ENCODE measurements around the gene ACAD11. TPM values are rescaled to one million over a fixed set of nuclear protein-coding genes. Genes with fewer than 3 reads are reported as not detected.

ACAD11 gene
- total and polyA plus RNA-seq, 9 of the 15 experiments (the other 6 are each of a cell fraction or from before 2014, with no cell fraction given) = 1.3 to 8.4 (median 4.0) TPM

GRCh38 chr3:132556508-132557159, 103.0 kb downstream of the ACAD11 start (continued):
- TF ChIP-seq PBX2 (CRISPR knock-in tag; IDR thresholded peaks at IDR 0.05; ENCODE audit: low read depth) = no peak
- TF ChIP-seq PBX2 (tag; conservative IDR thresholded peaks at IDR 0.05; ENCODE audit: low read depth) = 0 out of 2 replicates have a peak, but pooled peaks have one; percentile 22
- 0 out of 2 replicates have a peak, but pooled peaks have one; percentile 21 for TF ChIP-seq FOXJ2 (tag; IDR thresholded peaks at IDR 0.05)
- TF ChIP-seq EP400 (IDR thresholded peaks at IDR 0.05) = no peak
- no peak for TF ChIP-seq DACH1 (IDR thresholded peaks at IDR 0.05; ENCODE audit: partially characterized antibody)
- no peak for TF ChIP-seq ZKSCAN3 (CRISPR knock-in tag; IDR thresholded peaks at IDR 0.05)
- TF ChIP-seq ATF4 (CRISPR knock-in tag; IDR thresholded peaks at IDR 0.05) = no peak
- no peak for TF ChIP-seq CEBPZ (IDR thresholded peaks at IDR 0.05; ENCODE audit: borderline replicate concordance, low read depth, low read length)
